GM23248 (cell line): ENCODE measurements around the gene SMPD1.

ENCODE experiments used
- EZH2 ChIP-seq: fragments of 200-600 bp; sonication (generic); IDR thresholded peaks from 2 replicates; pipeline ENCODE4 v1.6.1; 2018; ENCODE audit warnings: antibody characterized with exemption, mild to moderate bottlenecking; ENCODE audit not compliant: insufficient read depth, poor library complexity, severe bottlenecking
- EZH2phosphoT487 ChIP-seq: fragments of 200-600 bp; sonication (generic); IDR thresholded peaks from 2 replicates; pipeline ENCODE4 v1.6.1; 2018; ENCODE audit warnings: antibody characterized with exemption, moderate library complexity, mild to moderate bottlenecking, low read depth; ENCODE audit not compliant: insufficient read depth

DNA sequence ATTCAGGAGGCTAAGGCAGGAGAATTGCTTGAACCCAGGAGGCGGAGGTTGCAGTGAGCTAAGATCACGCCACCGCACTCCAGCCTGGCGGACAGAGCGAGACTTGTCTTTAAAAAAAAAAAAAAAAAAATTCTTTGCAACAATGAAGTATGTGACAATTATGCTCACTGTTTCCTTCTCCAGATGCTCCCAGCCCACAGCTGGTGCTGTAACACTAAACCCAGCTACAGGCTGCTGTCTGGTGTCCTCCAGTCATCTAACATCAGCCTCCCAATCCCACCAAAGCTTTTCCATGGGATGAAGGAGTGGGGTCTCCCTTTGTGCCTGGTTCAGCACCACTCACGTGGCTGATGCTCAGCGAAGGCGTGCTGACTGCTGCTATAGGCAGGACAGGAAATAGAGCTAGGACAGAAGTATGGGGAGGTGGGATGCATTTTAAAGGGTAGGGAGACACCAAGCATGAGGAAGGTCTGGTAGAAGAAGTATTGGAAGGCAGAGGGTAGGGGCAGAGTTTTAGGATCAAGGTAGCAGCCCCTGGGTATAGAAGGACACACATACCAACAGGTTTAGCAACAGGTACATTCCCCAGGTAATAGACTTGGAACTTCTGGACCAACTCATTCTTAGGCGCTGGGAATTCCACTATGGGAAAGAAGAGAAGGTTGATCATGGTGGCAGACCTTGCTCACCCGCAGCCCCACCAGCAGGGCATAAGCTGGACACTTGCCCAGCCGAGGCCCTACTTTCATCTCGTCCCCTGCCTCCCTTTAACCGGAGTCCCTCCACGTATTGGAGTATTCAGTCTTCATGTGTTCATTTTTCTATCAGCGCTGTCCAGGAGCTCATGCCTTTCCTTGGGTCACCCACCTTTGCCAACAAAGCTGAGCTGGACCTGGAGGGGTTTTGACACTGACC, 10.4 kb downstream of the SMPD1 start:
- TF ChIP-seq EZH2 (no peak), EZH2phosphoT487 (no peak)
